IMR-90 (cell line): ENCODE measurements around the gene TRPC4. TPM values are rescaled to one million over a fixed set of nuclear protein-coding genes. Genes with fewer than 3 reads are reported as not detected.
A peak's percentile ranks its signal among the peaks of the same experiment; 100 is the strongest.

Experiments
- ATAC-seq: fragments of 200-7000 bp; cut with Tn5 transposase; 2 replicates; pipeline ENCODE4 v1.9.1; 2020; ENCODE audit warnings: low read depth, mild to moderate bottlenecking, moderate library complexity
- BruUV-seq: library from RNA; stranded (reverse); fragments of 400-500 nt; replicated peaks from 2 replicates; lab custom pipeline; 2021; lab: Mats Ljungman, UMichigan
- CTCF ChIA-PET: fragments of 300-600 bp; formaldehyde crosslinking; extraction: SDS; loops from one replicate; lab custom pipeline; 2021; ENCODE audit warnings: antibody characterized with exemption; lab: Yijun Ruan, JAX
- POLR2A ChIA-PET: fragments of 300-600 bp; sonication (Branson Sonifier 250); formaldehyde crosslinking; loops from one replicate; lab custom pipeline; 2022; ENCODE audit warnings: antibody characterized with exemption; ENCODE audit not compliant: unreplicated experiment; lab: Charles Lee
- DNase-seq: peaks from one replicate; pipeline ENCODE4 v3.0.0; 2013
- H2AFZ ChIP-seq: replicated peaks from 2 replicates; pipeline ENCODE3; 2013; ENCODE audit warnings: low read length, mild to moderate bottlenecking; ENCODE audit not compliant: poor library complexity
- H2AK5ac ChIP-seq: 2 replicates; pipeline ENCODE4 v1.6.1; 2013; ENCODE audit warnings: low read depth, low read length, inconsistent platforms
- H2AK9ac ChIP-seq: replicated peaks from 2 replicates; pipeline ENCODE3; 2013; ENCODE audit warnings: mild to moderate bottlenecking, low read depth, low read length, moderate library complexity; ENCODE audit not compliant: poor library complexity
- H2BK120ac ChIP-seq: 2 replicates; pipeline ENCODE4 v1.6.1; 2013; ENCODE audit warnings: low read depth, low read length, inconsistent platforms
- H2BK15ac ChIP-seq: 3 replicates; pipeline ENCODE4 v1.6.1; 2013; ENCODE audit warnings: low read depth, low read length, inconsistent platforms
- H2BK20ac ChIP-seq: 2 replicates; pipeline ENCODE4 v1.6.1; 2013; ENCODE audit warnings: low read depth, mild to moderate bottlenecking, inconsistent platforms, low read length, moderate library complexity
- H2BK5ac ChIP-seq: 2 replicates; pipeline ENCODE4 v1.6.1; 2013; ENCODE audit warnings: mild to moderate bottlenecking, low read depth, low read length, inconsistent platforms; ENCODE audit not compliant: poor library complexity, severe bottlenecking
- H3K14ac ChIP-seq: replicated peaks from 2 replicates; pipeline ENCODE4 v1.6.1; 2013; ENCODE audit warnings: low read depth, low read length, inconsistent platforms
- H3K18ac ChIP-seq: 2 replicates; pipeline ENCODE4 v1.6.1; 2013; ENCODE audit warnings: low read depth, low read length, control low read depth
- H3K23ac ChIP-seq: 2 replicates; pipeline ENCODE4 v1.6.1; 2013; ENCODE audit warnings: low read depth, low read length, inconsistent platforms
- H3K27ac ChIP-seq: 2 replicates; pipeline ENCODE4 v1.5.1; 2013; ENCODE audit warnings: mild to moderate bottlenecking, control low read depth, low read length; ENCODE audit not compliant: insufficient read depth
- H3K27me3 ChIP-seq: 2 replicates; pipeline ENCODE4 v1.6.1; 2013; ENCODE audit warnings: low read length; ENCODE audit not compliant: control insufficient read depth, insufficient read depth
- H3K36me3 ChIP-seq: 2 replicates; pipeline ENCODE4 v1.6.1; 2013; ENCODE audit warnings: low read length, mixed read lengths; ENCODE audit not compliant: control insufficient read depth, insufficient read depth
- H3K4ac ChIP-seq: 2 replicates; pipeline ENCODE4 v1.6.1; 2013; ENCODE audit warnings: low read depth, low read length, inconsistent platforms
- H3K4me1 ChIP-seq: 2 replicates; pipeline ENCODE4 v1.6.1; 2013; ENCODE audit warnings: low read length, mixed read lengths; ENCODE audit not compliant: control insufficient read depth, insufficient read depth
- H3K4me2 ChIP-seq: 2 replicates; pipeline ENCODE4 v1.6.1; 2013; ENCODE audit warnings: low read depth, mild to moderate bottlenecking, control low read depth, low read length, moderate library complexity
- H3K4me3 ChIP-seq: 2 replicates; pipeline ENCODE4 v1.5.1; 2013; ENCODE audit warnings: low read depth, mild to moderate bottlenecking, control low read depth, low read length, moderate library complexity; ENCODE audit not compliant: insufficient read depth
- H3K56ac ChIP-seq: 2 replicates; pipeline ENCODE4 v1.6.1; 2013; ENCODE audit warnings: low read length, inconsistent platforms; ENCODE audit not compliant: insufficient read depth; ENCODE audit errors: extremely low read depth
- H3K79me1 ChIP-seq, 2 experiments: 2 replicates each; pipeline ENCODE4 v1.6.1; 2013; ENCODE audit warnings: low read length in 2 of 2, inconsistent platforms in 1 of 2, low read depth in 1 of 2
- H3K9ac ChIP-seq: 2 replicates; pipeline ENCODE4 v1.6.1; 2013; ENCODE audit warnings: low read depth, low read length, control low read depth
- H3K9me1 ChIP-seq: 2 replicates; pipeline ENCODE4 v1.6.1; 2013; ENCODE audit warnings: low read length, inconsistent platforms; ENCODE audit not compliant: insufficient read depth
- H3K9me3 ChIP-seq: 2 replicates; pipeline ENCODE4 v1.6.1; 2013; ENCODE audit warnings: low read length; ENCODE audit not compliant: control insufficient read depth, insufficient read depth
- H4K20me1 ChIP-seq: 2 replicates; pipeline ENCODE4 v1.6.1; 2013; ENCODE audit warnings: low read length, inconsistent platforms; ENCODE audit not compliant: insufficient read depth
- H4K5ac ChIP-seq: 2 replicates; pipeline ENCODE4 v1.6.1; 2013; ENCODE audit warnings: mild to moderate bottlenecking, low read depth, low read length, control low read depth
- H4K8ac ChIP-seq, 2 experiments: 2 replicates each; pipeline ENCODE4 v1.6.1; 2013; ENCODE audit warnings: low read depth in 2 of 2, low read length in 2 of 2, control low read depth in 1 of 2, inconsistent platforms in 1 of 2
- H4K91ac ChIP-seq: 2 replicates; pipeline ENCODE4 v1.6.1; 2013; ENCODE audit warnings: low read depth, low read length, inconsistent platforms; ENCODE audit not compliant: insufficient read depth
- BHLHE40 ChIP-seq: fragments of 150-350 bp; IDR thresholded peaks from 2 replicates; pipeline ENCODE4 v1.6.1; 2016; ENCODE audit warnings: mild to moderate bottlenecking, low read depth, low read length
- CEBPB ChIP-seq: IDR thresholded peaks from 2 replicates; pipeline ENCODE4 v1.6.1; 2012; ENCODE audit warnings: low read depth, low read length, improper control_type of control experiment
- ELK1 ChIP-seq: fragments of 150-350 bp; IDR thresholded peaks from 2 replicates; pipeline ENCODE4 v1.6.1; 2016; ENCODE audit warnings: low read depth, mild to moderate bottlenecking, low read length, moderate library complexity, borderline replicate concordance
- MXI1 ChIP-seq: IDR thresholded peaks from 2 replicates; pipeline ENCODE4 v1.6.1; 2012; ENCODE audit warnings: low read depth, mild to moderate bottlenecking, low read length, moderate library complexity, borderline replicate concordance
- RAD21 ChIP-seq: IDR thresholded peaks from 2 replicates; pipeline ENCODE4 v1.6.1; 2012; ENCODE audit warnings: low read length, improper control_type of control experiment
- WGBS, 2 experiments: methylation state at CpG; one replicate each; pipeline versions ENCODE4 v1.1.5 to v1.1.7; 2013; ENCODE audit warnings: missing lambda C conversion rate in 2 of 2; ENCODE audit not compliant: insufficient read length in 1 of 2; ENCODE audit errors: extremely low coverage in 2 of 2; 5-methylcytosine and 5-hydroxymethylcytosine counted together
- dilution Hi-C: fragments of 300-500 bp; cut with HindIII; formaldehyde crosslinking; loops from one replicate; pipeline ENCODE4 v1.14.3; 2018; ENCODE audit warnings: low sequenced_read_pairs; ENCODE audit not compliant: unreplicated experiment
- in situ Hi-C: fragments of 300-500 bp; cut with MboI; formaldehyde crosslinking; loops from 3 replicates; pipeline ENCODE4 v1.14.3; 2019; ENCODE audit warnings: low sequenced_read_pairs, inconsistent platforms, mixed read lengths
- intact Hi-C: fragments of 100-400 bp; cut with micrococcal nuclease; formaldehyde crosslinking; loops from 2 replicates; pipeline ENCODE4 v1.10.0; 2022
- polyA plus RNA-seq, 3 experiments: library from polyadenylated mRNA; depleted of rRNA; stranded (reverse); fragments of >200 nt; gene quantifications; 2 replicates each; pipeline ENCODE4 v1.2.3, GENCODE V29; 2012; ENCODE audit warnings: low replicate concordance in 1 of 3
- total RNA-seq: library from RNA; depleted of rRNA; stranded (reverse); fragments of >200 nt; gene quantifications from 2 replicates; pipeline ENCODE4 v1.2.3, GENCODE V29; 2012
- TF ChIP-seq, protein P1 (sequence below): fragments of 150-350 bp; IDR thresholded peaks from 2 replicates; pipeline ENCODE4 v1.6.1; 2017; ENCODE audit warnings: mild to moderate bottlenecking, antibody characterized with exemption, low read length, low read depth

TRPC4 gene
- total and polyA plus RNA-seq, 2 of the 4 experiments (the other 2 are of a cell fraction) = 1.9 to 5.2 TPM

GRCh38 chr13:37716420-37717195 lies 153.0 kb downstream of the TRPC4 start (continued):
- no peak for TF ChIP-seq ELK1
- no peak for TF ChIP-seq CEBPB

DNA sequence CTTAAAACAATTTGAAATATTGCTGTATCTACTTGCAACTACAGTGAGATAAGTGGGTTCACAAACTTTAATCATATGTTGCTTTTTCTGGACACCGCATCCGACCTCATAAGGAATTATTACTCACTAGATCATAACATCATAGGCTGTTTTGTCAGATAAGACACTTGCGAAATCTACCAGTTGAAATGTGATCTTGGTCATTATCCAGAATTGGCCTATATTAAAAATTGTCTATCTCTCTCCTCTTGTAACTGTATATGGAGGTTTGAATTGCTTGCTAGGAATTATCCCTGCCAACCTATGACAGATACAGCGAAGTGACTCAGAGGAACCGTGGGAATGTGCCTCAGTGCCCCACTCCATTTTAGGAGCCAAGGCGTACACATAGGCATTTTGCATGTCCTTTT lies 154.0 kb downstream of the TRPC4 start:
- H4K8ac ChIP-seq = peak overlapping the region in 1 of 2 experiments; percentile 44; a peak in 2 of 4 replicates
- H3K79me1 ChIP-seq = no peaks in the 10 kb centered on the region
- H3K27me3 ChIP-seq = no peaks in the 10 kb centered on the region
- no peak overlapping the region; the same call in 1 of the 2 replicates for H3K4me2 ChIP-seq
- no peak overlapping the region for H3K9ac ChIP-seq
- ChIA-PET POLR2A (no interaction called here), CTCF (no interaction called here)
- peak overlapping the region; percentile 93 for H2BK5ac ChIP-seq
- in situ Hi-C loops (no loop called here), intact Hi-C loops (no loop called here), dilution Hi-C loops (no loop called here)
- ATAC-seq = peak; percentile 76
- H2AFZ ChIP-seq = no peak overlapping the region
- no peaks in the 10 kb centered on the region for H3K9me1 ChIP-seq
- peak; percentile 3; the same call in 1 of the 2 replicates for TF ChIP-seq BHLHE40
- no peak for TF ChIP-seq MXI1
- TF ChIP-seq RAD21 = no peak
- TF ChIP-seq, protein P1, sequence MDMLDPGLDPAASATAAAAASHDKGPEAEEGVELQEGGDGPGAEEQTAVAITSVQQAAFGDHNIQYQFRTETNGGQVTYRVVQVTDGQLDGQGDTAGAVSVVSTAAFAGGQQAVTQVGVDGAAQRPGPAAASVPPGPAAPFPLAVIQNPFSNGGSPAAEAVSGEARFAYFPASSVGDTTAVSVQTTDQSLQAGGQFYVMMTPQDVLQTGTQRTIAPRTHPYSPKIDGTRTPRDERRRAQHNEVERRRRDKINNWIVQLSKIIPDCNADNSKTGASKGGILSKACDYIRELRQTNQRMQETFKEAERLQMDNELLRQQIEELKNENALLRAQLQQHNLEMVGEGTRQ = no peak
- peak; percentile 95 for TF ChIP-seq CEBPB
- peak overlapping the region; percentile 38; the same call in 1 of the 2 replicates for H4K5ac ChIP-seq
- H2BK15ac ChIP-seq = peak overlapping the region; percentile 57; the same call in 1 of the 3 replicates
- H3K18ac ChIP-seq = peak overlapping the region; percentile 39; the same call in 1 of the 2 replicates
- peak; percentile 95 for DNase-seq
- H3K9me3 ChIP-seq = no peaks in the 10 kb centered on the region
- no peaks in the 10 kb centered on the region for H3K36me3 ChIP-seq
- peak overlapping the region; percentile 87 for H3K4ac ChIP-seq
- H4K91ac ChIP-seq = peak overlapping the region; percentile 60; the same call in 1 of the 2 replicates
- H2AK5ac ChIP-seq = 0 out of 2 replicates have a peak overlapping the region, but pooled peaks have one; percentile 56
- peak overlapping the region; percentile 91 for H2BK120ac ChIP-seq
- H3K4me1 ChIP-seq = peaks cover 3% of the 10 kb centered on the region
- no CpG with 5 or more reads among the region's 6 CpGs for WGBS, 2 experiments
- H3K27ac ChIP-seq = peak overlapping the region; percentile 45; the same call in 1 of the 2 replicates
- H3K4me3 ChIP-seq = no peak overlapping the region
- H3K23ac ChIP-seq = no peak overlapping the region
- 0 out of 2 replicates have a peak overlapping the region, but pooled peaks have one; percentile 32 for H3K56ac ChIP-seq
- no TSS peak for BruUV-seq
- peak overlapping the region; percentile 67 for H3K14ac ChIP-seq
- H4K20me1 ChIP-seq = no peaks in the 10 kb centered on the region
- no peak overlapping the region for H2AK9ac ChIP-seq
- peak overlapping the region; percentile 79 for H2BK20ac ChIP-seq
